SW 1271 (cell line): ENCODE data around the gene PPP1R11.
A peak's percentile ranks its signal among the peaks of the same experiment; 100 is the strongest.
"Not testable (repeated sequence)": the region's sequence is repeated elsewhere in the genome, so short reads cannot be mapped to it uniquely, and the experiment has no call there.

Source experiments
- DNase-seq, 2 experiments: peaks; one replicate each; lab custom pipeline; 2025; lab: John Stamatoyannopoulos, UW

The PPP1R11 gene

GRCh38 chr6:30097902-30098768 lies 31.1 kb downstream of the PPP1R11 start:
- DNase-seq = no peak

DNA sequence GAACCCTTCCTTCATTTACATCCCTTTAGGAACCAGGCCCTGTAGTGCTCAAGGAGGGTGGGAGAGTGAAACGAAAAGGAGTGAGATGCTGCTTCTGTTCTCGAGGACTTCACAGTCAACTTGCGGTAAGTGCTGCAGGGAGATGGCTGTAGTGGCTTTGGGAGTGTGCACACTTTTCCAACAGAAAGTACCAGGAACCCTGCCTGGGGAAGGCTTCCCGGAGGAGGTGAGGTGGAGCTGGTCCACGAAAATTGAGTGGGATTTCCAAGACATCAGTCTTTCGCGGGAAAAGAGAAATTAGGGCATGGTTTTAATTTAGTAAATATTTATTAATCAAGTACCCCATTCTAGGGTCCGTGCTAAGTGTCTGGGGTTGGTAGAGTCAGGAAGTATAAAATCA lies 33.2 kb downstream of the PPP1R11 start:
- DNase-seq = no peak

DNA sequence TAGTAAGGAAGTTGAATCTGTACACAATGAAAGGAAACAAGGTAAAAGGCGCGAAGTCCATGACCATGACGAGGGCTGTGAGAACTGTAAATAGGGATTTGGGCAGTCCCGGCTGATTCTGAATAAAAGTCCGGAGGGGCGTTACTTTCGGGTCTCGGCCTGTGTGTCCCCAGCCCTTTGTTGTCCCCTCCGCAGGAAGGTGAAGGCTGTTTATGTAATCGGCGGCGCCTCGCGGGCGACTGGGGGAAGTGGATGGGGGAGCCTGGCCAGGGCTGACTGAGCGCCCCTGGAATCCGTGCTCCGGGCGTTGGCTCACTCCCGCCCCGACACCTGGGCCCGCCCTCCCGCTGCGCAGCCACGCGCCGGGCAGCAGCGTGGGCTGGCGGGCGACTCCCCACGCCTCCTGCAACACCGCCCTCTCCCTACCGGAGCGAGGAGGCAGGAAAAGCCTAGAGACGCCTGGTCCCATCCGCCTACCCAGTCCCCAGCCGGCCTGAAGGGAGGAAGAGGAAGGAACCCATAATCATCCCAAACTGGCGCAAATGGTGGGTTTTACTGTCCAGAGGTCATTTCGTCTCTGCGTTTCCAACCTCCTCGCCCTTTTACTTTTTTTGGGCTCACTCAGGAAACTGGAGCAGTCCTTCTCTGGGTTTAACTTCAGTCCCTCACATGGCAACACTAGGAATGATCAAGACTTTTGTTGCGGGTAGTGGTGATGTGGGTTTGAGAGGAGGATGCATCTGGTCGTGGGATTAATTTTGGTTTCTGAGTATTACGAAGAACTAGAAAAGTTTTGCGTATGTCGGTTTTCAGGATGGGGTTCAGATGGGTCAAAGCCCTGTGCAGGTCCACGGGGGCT lies 33.8 kb downstream of the PPP1R11 start:
- no peak for DNase-seq

DNA sequence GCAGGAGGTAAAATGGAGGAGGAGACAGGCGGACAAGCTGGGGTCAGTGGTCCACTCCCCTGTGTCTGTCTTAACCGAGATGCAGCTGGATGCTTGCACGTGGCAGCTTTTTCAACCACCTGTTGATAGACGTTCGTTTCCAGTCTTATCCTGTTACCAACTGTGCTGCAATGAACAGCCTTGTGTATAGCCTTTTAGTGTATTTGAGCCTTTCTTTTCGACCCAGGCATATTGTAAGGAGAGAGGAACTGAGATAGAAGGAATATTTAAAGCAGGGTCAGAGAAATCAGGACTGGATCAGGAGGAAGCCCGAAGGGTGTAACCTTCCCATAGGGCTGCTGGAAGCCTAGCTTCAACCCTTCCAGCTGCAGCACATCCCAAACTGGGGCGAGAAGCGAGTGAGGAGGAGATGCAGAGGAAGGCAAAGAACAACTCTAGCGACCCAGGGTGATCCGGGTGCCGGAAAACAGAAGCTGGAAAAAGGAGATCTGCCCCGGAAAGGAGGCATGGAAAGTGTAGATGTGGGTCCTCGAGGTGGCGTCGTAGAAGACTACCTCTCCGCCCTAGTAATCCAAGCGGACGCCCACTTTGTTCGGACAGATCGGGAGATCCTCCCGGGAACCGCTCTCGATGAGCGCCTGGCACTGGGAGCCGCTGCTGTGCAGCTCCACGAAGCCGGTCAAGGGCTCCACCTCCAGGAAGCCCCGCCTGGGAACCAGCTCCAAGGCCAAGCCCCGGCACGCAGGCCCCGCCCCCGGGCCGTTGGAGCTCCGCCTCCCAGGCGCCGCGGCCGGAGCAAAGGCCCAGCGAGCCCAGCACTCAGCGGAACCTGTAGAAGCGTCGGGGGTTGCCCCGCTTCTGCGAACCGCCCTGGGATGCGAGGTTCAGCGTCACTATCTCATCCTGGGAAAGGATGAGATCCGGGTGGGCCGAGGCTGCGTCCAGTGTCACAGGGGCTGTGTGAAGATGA lies 34.7 kb downstream of the PPP1R11 start:
- peak; percentile 55 to 64 for DNase-seq

- no peak for DNase-seq
Observed at GRCh38 chr6:30102414-30102969, 35.5 kb downstream of the PPP1R11 start.

DNA sequence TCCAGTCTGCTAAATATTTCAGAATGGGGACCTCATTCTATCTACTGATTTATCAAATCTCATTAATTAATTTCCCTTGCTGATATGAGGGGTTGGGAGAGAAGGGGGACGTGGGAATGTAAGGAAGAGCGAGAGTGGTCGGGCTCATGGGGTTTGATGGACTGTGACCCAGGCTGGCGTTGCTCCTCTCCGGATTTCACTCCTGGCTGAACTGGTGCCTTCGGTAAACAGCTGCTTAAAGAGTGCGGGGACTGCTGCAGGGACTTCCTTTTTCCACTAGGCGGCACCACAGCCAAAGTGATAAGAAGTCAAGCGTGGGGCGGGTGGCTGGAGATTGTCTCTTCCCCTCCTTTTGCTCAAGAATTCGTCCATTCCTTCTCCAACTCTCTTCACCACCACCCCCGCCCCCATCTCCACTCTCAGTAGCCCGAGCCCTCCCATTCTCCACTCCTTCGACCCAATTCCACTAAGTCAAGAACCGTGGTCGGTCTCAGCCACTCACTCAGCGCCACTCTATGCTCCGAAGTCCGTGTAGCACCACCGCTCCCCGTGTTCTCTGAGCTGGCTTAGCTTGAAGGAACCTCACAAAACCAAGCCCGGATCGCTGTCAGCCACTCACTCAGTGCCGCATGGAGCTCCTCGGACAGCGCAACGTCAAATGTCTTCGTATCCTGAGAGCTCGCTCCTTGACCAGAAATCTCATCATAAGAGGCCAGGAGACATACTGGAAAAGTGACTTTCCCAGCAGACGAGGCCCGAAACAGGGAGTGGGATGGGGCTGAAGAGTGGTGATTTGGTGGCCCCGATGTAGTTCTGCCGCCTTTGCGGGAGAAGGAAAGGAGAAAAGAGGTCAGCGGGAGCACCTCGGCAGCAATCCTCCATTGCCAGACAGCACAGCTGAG lies 36.2 kb downstream of the PPP1R11 start:
- DNase-seq = peak; percentile 43 to 72

GRCh38 chr6:30103872-30104179 lies 36.8 kb downstream of the PPP1R11 start:
- DNase-seq = no peak

DNA sequence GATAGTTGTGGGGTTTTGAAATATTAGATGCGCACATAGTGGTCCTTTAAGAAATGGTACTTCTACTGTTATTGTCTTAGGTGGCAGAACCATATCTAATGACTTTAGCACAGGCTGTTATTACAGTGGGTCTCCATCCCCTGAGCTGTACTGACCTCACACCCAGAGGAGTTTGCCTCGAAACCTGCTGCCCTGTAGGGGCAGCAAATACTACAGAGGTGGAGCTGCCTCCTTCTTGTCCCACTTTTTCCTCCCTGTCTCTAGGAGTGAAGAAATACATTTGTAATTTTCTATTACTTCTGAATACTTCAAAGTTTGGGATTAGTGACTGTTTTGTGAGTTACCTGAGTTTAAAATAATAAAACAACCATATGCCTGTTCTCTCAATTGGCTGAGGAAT lies 37.7 kb downstream of the PPP1R11 start:
- DNase-seq = no peak

- no peak for DNase-seq
Observed at GRCh38 chr6:30111266-30111856, 44.4 kb downstream of the PPP1R11 start.

DNA sequence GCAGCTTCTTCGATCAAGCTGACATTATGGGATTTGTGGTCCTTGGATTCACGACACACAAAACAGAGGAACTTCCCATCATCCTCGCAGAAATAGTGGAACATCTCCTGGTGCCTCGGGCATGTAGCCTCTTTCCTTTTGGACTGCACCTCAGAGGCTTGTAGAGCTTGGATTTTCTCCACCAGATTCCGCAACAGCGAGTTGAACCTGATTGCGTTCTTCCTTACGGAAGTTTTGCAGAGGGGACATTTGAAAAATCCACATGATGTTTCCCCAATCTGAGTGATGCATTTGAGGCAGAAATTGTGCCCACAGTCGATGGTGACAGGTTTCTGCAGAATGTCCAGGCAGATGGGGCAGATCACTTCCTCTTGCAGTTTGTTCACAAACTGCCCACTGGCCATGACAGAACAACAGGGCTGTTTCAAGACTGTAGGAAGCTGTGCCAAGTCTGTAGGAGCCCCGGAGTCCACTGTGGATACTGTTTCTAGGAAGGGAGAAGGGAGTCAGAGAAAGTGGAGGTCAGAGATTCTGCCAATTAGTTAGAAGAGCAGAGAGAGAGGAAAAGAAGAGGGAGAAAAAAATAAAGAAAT lies 45.5 kb downstream of the PPP1R11 start:
- no peak for DNase-seq

GRCh38 chr6:30113003-30113759 lies 46.2 kb downstream of the PPP1R11 start, which contains the start of gene TRIM31:
Gene TRIM31 (minus strand): TSS chr6:30113090. CDS start chr6:30112805, 285 bp downstream.
- DNase-seq = no peak

DNA sequence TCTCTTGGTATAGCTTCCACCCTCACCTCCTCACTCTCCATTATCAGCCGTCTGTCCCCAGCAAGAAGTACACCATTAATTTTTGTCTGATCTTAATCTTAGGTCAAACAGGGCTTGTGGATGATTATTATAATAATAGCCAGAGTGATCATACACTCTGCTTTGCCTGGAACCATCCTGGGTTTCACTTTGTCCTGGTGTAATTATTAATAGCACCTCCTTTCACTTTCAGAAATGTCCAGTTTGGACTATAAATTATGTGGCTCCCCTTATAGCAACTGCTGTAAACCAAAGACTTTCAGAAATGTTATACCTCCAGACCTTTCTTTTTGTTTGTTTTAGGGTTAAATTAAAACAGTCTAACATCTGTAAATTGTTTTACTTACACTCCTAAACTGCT lies 46.8 kb downstream of the PPP1R11 start:
- no peak for DNase-seq

GRCh38 chr6:30116724-30117123 lies 49.7 kb downstream of the PPP1R11 start:
- DNase-seq = no peak

GRCh38 chr6:30118691-30119090 lies 51.7 kb downstream of the PPP1R11 start:
- not testable (repeated sequence) for DNase-seq
